ENCODE measurements around the gene ASB14.

The ASB14 gene

GRCh38 chr3:57257678-57258077, 34.8 kb downstream of the ASB14 start:
- no peak for DNase-seq

GRCh38 chr3:57256844-57257243, 35.6 kb downstream of the ASB14 start:
- DNase-seq = no peak

- no peak for DNase-seq
Observed at GRCh38 chr3:57252404-57252803, 40.1 kb downstream of the ASB14 start.

DNA sequence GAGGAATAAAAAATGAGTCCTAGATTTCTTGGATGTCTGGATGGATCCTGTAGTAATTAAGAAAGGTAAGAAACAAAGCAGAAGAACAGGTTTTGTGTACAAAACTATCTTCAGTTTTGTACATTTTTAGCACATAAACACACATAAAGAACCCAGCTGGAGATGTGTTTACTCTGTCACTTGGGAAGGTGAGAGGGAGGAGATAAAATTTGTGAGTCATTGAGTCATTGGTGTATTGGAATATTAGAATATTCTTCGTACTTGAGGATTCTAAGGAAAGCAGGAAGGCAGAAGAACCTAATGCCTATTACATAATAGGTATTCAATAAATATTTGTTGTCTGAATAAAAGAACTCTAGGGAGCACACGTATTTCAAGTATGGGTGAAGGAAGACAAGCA, 47.5 kb downstream of the ASB14 start:
- no peak for DNase-seq

- no peak for DNase-seq
Observed at GRCh38 chr3:57234613-57235575, 57.6 kb downstream of the ASB14 start.

- DNase-seq = no peak
Observed at GRCh38 chr3:57233799-57234198, 58.7 kb downstream of the ASB14 start.

- no peak for DNase-seq
Observed at GRCh38 chr3:57230006-57230405, 62.5 kb downstream of the ASB14 start.

DNA sequence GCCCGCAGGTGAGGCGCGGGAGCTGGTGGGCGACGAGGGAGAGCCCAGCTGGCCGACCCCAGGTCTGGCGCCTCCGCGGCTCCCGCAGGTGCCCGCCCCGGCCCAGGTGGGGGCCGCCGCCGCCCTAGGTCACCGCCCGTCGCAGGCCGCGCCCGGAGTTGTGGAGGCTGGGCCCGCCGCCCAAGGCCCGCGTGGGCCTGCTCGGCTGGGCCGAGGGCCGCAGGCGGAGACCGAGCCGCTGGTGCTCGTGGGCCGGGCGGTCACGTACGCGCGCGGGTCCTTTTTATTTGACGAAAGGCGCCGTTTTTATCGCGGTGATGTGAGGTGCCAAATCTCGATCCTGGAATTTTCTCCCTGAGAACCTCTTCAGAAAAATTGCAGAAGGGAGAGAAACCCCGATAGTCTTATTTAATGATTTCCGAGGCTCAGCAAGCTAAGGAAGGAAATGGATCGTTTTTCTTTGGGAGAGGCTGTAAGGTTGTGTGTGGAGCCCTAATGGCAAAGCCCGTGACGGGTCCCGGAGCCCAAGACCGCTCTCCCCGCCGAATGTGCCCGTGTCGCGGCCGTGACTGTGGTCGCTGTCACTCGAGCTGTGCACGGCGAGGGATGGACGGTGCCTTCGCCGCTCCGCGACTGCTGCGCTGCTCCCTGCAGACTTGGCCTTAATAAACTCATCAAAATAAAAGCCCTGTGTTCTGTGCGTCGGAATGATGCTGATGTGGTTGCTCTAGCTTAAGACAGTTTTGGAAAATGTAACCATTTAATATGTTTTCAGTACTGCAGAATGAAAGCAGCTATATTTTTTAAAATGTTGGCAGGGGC, 64.3 kb downstream of the ASB14 start:
- peak in 1 of 2 experiments; percentile 41 for DNase-seq

DNA sequence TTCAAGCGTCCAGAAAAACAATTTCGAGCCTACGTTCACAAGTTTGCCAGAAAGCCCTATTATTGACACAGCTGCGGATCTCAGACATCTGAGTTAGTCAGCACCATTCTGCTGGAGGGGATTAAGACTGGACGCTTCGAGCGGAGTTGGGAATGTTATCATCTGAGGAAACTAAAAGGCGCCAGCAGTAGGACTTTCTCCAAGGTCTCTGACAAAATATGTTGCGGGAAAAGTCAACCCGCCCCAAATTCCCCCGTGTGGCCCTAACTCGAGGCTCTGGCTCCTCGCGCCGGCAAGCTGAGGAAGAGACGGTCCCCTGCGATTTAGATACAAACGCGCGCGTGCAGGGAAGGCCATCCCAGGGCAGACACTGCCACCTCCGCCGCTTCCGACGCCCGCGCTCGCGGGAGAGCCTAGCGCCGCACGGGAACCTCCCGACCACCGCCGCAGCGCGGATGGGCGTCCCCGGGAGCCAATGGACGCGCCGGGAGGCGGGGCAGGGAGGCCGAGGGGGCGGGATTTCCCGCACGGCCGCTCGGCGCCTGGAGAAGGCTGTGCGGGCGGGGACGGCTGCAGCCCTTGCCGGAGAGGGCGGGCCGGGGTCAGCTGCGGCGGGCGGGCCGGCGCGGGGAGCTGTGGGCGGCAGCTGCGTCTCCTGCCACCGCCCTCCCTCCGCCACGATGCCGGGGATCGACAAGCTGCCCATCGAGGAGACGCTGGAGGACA, 65.1 kb downstream of the ASB14 start, which contains the start of gene APPL1:
Gene APPL1, plus strand, starts transcription at position 526 of the 726 bp plus-strand sequence. Its CDS starts 155 bp downstream, at position 681.
- DNase-seq = peak; percentile 78 to 88

- no peak for DNase-seq
Observed at GRCh38 chr3:57226176-57226575, 66.3 kb downstream of the ASB14 start.

DNA sequence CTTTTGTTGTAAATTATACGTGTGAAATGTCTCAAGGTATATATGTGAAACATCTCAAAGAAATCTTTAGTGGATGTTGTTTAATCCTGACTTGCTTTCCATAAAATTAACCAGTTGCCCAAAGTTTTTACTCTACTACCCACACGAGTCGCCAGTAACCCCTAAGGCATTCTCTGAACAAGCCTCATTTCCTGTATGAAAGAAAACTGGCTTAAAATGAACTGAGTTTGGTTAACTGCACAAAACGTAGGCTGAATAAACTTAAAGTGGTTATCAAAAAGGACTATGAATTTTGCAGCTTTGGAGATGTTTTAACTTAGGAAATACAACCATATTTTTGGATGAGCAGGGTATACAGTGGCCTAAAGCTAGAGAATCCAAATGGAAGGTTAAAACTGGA, 67.6 kb downstream of the ASB14 start:
- no peak for DNase-seq

GRCh38 chr3:57221883-57222282, 70.6 kb downstream of the ASB14 start:
- peak in 1 of 2 experiments; percentile 9 for DNase-seq

Measured in NCI-H524 (cell line).